ENCODE results near the gene BTBD16. TPM values are rescaled to one million over a fixed set of nuclear protein-coding genes. Genes with fewer than 3 reads are reported as not detected.

BTBD16 gene
- total RNA-seq, 1 donor from 2014 or later, result not detected

DNA sequence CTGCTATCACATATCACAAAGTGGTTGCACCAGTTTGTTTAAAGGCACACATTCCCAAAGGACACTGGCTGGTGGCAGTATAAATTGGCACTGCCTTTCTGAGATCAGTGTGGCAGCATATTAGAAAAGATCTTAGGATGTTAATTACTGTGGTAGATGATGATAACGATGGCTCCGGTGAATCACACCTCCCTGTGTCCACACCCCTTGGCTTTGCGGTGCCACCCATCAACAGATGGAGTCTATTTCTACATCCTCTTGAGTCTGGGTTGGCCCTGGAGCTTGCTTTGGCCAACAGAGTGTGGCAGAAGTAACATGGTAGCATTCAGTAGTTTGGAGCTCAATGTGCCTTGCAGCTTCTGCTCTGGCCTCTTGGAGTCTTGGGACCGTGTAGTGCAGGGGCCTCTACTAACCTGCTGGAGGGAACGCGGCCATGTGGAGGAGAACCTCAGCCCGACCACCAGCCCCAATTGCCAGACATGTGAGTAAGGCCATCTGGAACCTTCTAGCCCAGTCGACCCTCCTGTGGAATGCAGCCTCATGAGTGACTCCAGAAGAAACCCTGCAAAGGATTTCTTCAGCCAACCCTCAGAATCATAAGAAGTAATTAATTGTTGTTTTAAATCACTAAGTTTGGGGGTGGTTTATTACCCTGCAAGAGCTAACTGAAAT is 76.2 kb downstream of the BTBD16 start:
- ATAC-seq (ENCODE audit: poor library complexity), result no peak
- intact Hi-C loops (cut with DNase I), result no loop called here
- DNase-seq, result no peak

DNA sequence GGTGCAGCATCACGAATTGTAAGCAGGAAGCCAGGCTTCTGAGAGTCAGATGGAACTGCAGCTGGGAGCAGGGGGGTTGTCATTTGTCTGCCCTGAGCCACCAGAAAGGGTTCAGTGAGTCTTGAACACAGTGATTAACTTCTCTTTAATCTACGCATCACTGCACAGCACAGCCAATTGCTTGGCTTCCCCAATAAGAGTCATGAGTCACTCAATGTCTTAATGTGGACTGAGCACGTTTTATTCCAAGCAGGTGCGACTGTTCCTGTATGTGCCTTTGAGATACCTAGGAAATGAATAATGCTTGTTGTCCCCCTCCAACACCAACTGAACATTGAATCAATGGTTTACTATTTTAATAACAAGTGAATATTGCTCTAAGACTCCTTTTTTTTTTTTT is 77.4 kb downstream of the BTBD16 start:
- intact Hi-C loops (cut with DNase I), result no loop called here
- DNase-seq (no peak), ATAC-seq (ENCODE audit: poor library complexity) (no peak)

DNA sequence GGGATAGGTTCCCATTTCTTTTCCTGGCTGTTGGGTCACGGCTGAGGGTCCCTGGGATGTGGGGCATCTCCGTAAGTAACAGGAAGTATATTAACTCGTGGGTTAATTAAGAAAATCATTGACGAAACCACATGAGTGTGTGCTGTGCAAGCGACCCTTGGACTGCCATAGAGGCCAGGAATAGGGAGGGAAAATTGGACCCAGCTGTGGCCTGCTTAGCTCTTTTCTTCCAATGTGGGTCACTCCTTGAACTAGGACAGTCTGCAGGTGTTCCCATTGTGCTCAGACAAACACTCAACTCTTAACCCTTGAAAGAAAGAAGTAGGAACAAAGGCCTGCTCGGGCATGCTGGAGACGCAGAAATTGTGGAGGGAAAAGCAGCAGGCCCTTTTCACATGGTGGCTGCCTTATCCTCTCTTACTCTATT is 77.9 kb downstream of the BTBD16 start:
- DNase-seq (no peak), ATAC-seq (ENCODE audit: poor library complexity) (no peak)
- intact Hi-C loops (cut with DNase I), result no loop called here

DNA sequence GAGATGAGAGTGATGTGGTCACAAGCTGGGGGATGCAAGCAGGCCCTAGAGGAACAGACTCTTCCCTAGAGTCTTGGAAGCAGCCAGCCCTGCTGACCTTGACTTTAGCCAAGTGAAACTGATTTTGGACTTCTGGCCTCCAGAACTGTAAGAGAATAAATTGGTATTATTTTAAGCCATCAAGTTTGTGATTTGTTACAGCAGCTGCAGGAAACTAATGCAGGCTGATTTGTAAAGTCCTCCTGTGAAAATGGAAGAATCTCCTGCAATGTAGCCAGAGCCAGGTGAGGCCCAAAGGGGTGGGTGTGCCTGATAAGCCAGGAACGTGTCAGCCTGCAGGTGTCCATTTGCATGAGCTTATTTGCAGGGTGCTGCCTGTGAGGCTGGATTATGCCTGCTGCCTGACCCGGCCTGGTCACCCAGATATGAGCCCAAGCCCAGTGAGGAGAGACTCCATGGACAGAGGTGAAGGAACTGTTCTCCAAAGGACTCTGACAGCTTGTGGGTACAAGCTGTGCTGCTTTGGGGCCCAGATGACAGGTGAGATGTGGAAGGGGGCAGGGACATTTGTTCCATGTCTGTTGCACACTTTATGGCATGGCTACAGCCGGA is 78.8 kb downstream of the BTBD16 start:
- DNase-seq (no peak), ATAC-seq (ENCODE audit: poor library complexity) (no peak)
- intact Hi-C loops (cut with DNase I), result no loop called here

DNA sequence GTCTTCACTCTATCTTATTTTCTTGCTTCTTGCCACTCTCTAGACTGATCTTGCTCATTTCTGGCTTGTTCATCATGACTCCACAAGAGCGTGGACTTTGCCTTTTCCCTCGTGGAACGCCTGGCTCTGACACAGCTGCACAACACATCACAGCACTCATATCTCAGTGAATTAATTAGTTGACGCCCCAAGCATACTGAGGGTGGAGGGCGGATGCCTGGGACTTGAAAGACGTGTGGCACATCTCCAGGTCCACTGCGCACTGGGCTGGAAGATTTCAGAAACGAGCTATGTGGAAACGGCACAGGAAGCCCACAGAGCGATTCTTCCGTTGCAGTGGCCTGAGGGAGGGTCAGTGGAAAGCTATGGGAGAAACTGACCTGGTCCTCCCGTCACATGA is 79.8 kb downstream of the BTBD16 start:
- ATAC-seq (ENCODE audit: poor library complexity) (no peak), DNase-seq (no peak)
- intact Hi-C loops (cut with DNase I), result no loop called here

DNA sequence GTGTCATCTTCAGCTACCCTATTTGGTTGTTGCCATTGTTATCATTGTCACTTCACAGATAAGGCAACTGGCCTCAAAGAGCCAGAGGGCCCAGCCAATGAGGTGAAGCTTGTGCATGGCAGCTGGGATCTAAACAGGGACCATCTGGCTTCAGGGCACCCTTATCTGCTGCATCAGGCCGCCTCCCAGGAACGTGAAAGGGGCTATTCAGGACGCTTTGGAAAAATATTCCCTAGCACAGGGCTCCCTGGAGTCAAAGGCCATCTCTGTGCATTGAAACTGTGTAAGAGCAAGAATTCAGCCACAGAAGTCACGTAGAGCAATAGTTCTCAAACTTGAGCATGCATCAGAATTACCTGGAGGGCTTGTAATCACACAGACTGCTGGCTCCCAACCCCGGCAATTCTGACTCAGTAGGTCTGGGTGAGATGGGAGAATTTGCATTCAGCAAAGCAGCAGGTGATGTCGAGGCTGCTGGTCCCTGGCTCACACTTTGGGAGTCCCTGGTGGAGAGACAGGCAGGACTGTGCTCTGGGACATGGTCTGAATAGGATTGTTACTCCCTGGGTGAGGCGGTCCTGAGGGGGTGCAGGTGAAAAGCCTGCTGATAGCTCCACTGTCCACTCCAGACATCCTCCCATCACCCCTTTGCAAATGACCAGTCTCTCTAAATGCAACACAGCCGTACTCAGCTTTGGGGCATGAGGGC is 81.9 kb downstream of the BTBD16 start:
- intact Hi-C loops (cut with DNase I), result no loop called here
- ATAC-seq (ENCODE audit: poor library complexity) (no peak), DNase-seq (no peak)

DNA sequence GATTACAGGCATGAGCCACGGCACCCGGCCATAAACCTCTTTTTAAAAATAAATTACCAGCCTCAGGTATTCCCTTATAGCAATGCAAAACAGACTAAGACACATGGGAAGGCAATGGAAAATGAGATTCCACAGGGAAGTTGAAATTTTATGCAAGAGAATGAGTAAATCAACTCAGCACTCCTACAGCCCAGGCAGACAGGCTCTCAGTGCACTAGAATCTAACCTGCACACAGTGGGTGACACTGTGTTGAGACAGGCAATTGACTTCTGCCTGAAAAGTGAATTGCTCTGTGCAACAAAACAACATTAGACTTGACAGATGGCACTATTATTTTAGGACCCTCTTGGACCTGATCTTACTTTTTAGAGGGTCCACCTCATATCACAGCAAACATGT is 83.3 kb downstream of the BTBD16 start:
- no peak for ATAC-seq (ENCODE audit: poor library complexity)
- intact Hi-C loops (cut with DNase I), result no loop called here
- DNase-seq, result no peak

DNA sequence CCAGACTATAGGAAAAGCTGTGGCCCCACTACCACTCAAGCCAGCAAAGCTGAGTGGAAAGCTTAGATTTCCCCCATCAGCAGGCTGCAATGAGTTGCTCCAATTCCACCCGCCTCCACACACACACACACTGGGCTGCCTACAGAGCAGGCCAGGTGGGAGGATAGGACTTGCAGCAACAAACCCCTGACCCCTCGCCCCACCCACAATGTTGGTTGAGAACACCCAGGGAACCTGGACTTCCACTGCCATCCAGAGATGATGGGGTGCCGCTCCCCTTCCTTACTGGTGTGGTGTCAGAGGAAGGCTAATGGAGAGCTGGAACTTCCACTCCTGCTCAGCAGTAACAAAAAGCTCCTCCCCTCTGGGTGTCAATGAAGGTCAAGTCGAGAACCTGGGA is 86.6 kb downstream of the BTBD16 start:
- DNase-seq (no peak), ATAC-seq (ENCODE audit: poor library complexity) (no peak)
- intact Hi-C loops (cut with DNase I), result no loop called here

DNA sequence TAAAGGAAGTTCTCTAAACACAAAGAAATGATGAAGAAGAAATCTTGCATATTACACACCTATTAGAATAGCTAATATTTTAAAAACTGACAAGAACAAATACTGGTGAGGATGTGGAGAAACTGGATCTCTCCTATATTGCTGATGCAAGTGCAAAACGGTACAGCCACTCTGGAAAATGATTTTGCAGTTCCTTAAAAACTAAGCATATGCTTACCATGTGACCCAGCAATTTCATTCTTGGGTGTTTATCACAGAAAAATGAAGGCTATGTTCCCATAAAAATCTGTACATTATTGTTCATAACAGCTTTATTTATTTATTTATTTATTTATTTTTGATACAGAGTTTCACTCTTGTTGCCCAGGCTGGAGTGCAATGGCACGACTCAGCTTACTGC is 88.5 kb downstream of the BTBD16 start:
- intact Hi-C loops (cut with DNase I), result no loop called here

DNA sequence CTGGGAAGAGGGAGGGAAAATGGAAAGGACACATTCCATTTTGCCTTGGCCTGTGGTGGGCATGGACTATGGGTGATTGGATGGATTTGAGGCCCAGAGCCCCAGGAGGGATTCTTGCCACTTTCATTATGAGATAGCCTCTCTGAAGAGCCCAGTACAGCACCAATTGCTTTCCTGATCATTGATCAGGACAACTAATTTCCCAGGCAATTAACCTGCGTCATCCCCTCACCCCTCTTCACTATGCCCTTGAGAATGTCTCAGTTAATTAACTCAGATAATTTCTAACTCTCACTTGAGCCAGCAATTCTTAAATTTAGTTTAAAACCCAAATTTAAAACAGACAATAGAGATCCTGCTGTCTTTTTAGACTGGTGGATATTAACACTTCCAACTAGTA is 90.0 kb downstream of the BTBD16 start:
- ATAC-seq (ENCODE audit: poor library complexity), result no peak
- intact Hi-C loops (cut with DNase I), result no loop called here

More for the DNA sequence above, 88.5 kb downstream of the BTBD16 start:
- ATAC-seq (ENCODE audit: poor library complexity) (no peak), DNase-seq (no peak)

DNA sequence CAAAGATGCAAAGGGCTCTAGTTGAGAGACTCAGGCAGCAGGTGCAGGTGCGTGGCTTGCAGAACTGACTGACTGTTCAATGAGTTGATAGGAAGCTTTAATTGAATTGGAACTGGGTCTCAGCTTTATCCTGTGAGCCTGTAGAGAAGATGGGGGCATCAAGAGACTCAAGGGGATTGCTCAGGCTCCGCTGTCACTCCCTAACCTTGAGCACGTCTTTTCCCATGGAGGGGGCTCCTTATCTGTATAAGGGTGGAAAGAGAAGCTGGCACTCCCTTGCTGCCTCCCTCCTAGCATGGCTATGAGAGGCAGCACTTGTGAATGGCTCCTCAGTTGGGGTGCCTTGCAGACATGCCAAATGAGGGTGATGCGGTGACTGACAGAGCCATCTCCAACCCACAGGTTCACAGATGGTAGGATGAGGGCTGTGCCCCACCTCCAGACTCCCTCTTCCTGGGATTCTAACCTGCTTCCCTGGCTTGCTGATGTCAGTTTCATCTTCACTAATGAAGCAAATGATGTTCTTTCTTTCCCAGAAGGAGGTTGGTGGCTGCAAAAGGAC is 91.0 kb downstream of the BTBD16 start:
- no peak for ATAC-seq (ENCODE audit: poor library complexity)
- DNase-seq, result no peak
- intact Hi-C loops (cut with DNase I), result no loop called here

More for the DNA sequence above, 90.0 kb downstream of the BTBD16 start:
- no peak for DNase-seq

DNA sequence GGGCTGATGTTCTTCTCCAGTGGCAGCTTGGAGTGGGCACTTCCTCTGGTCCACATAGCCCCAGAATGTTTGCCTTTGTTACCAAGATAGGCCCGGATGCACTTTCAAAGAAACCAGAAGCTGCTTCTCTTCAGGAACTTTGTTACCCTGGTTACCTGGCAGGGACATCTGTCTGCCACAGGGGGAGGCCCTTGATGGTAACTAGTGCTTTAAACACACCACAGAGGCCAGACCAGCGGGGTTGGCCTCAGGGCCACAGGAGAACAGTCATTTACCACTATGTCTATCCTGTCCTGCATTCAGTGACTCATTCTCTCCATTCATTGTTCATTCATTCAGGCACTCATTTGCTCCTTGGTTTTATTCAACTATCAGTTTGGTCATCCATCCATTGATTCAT is 91.5 kb downstream of the BTBD16 start:
- DNase-seq (no peak), ATAC-seq (ENCODE audit: poor library complexity) (no peak)
- intact Hi-C loops (cut with DNase I), result no loop called here

DNA sequence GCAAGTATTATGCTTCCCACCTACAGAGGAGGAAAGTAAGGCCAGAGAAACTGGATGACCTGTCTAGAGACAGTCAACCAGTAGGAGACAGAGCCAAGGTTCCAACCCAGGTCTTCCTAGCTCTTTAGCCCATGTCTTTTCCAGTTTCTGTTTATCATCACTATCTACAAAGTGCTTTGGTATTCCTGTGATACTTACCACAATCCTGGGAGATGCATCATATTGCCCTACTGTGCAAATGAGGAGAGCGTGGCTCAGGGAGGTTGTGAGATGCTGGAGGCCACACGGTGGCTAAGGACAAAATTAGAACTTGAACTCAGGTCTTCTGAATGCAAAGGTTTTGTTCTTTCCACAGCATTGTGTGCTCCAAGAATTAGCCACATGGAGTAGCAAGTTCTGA is 92.2 kb downstream of the BTBD16 start:
- DNase-seq (no peak), ATAC-seq (ENCODE audit: poor library complexity) (no peak)
- intact Hi-C loops (cut with DNase I), result no loop called here

DNA sequence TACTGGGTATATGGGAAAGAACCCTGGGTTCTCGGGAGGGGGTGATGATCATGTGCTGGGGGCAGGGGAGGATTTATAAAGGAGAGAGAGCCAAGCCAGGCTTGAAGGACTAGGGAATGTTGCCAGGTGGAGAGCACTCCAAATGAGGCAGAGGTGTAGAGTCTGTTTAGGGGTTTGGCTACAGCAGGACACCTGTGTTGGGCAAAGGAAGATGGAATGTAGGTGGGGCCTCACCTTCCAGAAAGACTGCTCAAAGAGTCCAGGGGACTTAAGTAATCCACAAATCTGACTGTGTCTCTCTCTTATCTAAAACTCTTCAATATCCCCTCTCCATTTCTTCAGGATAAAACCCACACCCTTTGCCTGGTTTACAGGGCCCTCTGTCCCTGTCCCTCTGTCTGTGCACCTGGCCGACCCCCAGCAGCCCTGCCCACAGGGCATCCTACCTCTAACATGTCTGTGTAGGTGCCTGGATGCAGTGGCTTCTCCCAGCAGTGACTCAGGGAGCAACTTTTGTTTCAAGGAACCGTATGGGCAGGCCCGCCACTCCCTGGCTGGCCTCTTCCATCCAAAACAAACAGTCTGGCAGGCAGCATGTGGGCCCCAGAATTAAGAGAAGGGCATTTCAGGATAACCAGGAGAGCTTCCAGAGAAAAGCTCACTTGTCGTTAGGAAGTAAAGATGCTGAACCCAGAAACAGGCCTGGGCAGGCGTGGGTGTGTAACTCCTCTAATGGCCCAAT is 92.8 kb downstream of the BTBD16 start:
- ATAC-seq (ENCODE audit: poor library complexity) (peak; percentile 40), DNase-seq (no peak)
- intact Hi-C loops (cut with DNase I), result no loop called here

DNA sequence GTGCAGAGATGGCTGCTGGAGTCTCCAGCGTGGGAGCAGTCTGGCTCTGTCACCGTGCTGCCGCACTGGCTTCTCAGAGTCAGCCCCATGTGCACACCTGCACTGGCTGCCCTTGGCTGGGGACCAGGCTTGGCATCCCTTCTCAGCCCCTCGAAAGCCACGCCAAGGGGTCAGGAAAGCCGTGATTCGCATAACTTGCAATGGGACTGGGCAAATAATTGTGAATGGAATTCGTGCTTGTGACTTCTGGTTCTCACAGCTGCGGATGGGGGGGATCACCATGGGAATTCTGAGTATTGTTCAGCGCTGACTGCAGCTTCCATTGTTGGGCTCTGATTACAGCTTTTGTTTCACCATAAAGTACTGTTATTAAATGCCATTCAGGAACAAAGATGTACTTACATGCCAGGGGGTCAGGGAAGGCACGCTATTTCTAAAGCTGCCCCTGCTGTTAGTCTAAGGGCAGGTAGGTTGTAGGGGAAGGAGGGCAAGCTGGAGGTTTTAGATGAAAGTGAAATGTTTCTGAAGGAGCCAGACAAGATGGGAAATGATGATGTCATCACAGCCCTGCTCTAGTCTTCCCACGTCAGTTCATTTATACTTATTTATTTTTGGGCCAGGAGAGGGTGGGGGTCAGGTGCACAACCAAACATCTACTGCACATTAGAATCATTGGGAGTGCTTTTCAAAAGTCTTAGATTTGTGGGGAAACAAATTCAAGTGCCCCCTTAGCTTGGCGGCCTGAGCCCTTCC is 97.6 kb downstream of the BTBD16 start:
- ATAC-seq (ENCODE audit: poor library complexity) (no peak), DNase-seq (no peak)
- intact Hi-C loops (cut with DNase I), result no loop called here

DNA sequence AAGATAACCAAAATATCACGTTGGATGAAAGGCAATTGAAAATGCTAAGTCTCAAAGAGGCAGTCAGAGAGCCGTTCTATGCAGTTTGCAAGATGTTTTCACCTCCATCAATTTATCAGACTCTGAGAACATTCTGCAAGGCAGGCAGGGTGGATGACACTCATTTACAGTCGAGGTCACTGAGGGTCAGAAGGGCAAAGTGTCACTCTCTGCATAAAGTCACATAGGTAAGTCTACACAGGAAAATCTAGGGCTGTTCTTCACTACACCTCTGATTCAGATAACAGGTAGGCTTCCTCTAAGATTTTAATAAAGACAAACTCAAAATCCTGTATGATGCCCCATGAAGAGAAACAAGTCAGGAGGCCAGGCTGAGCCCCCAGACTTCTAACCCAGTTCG is 102.0 kb downstream of the BTBD16 start:
- no peak for ATAC-seq (ENCODE audit: poor library complexity)
- intact Hi-C loops (cut with DNase I), result no loop called here
- no peak for DNase-seq

DNA sequence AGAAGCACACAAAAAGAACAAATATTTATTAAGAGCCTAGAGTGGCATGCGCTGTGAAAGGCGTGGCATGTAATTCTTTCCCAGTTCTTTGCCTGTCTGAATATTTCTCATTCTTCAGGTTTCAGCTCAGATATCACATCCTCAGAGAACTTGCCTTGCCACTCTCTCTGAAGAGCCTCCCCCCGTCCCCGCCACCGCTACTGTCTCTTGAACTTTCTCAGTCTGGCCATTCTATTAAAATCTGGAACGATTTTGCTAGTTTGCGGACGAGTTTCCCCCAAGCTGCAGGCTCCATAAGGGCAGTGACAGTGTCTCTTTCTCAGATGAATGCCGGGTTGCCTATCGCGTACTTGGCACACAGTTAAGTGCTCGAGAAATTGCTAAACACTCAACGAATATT is 102.6 kb downstream of the BTBD16 start:
- intact Hi-C loops (cut with DNase I), result no loop called here
- DNase-seq (no peak), ATAC-seq (ENCODE audit: poor library complexity) (peak; percentile 1)

DNA sequence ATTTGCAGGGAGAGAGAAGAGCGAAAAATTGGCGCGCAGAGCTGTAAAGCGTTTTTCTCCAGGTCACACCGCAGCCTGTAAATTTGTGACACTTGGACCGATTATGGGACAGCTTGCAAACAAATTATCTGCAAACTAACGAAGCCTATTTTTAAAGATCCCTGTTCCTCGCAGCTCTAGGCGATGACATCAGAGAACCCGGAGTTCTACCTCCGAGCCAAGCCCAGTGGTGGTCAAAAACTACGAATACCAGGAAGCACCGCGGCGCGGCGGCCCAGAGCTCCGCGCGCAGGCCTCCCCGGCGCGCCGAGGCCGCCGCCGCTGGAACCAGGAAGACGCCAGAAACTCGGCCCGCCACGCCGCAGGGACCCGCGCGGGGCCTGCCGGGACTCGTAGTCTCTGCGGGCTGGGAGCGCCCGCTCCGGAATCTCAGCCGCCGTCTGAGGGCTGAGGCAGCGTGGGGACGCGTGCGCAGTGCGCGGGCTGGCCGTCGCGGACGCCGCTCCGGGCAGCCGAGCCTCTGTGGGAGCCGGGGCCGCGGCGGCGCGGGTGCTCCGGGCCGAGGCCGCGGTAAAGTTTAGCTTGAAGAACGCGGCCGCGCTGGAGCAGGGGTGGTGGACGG is 103.3 kb downstream of the BTBD16 start, which contains the start of gene PLEKHA1:
TSS of gene PLEKHA1 (plus strand) at position 472 of the 622 bp plus-strand sequence. CDS start 18,493 bp downstream, outside the sequence.
- DNase-seq, result peak; percentile 98
- ATAC-seq (ENCODE audit: poor library complexity), result peak; percentile 90
- intact Hi-C loops (cut with DNase I), result no loop called here
